ENCODE data around the gene GRID1. TPM values are rescaled to one million over a fixed set of nuclear protein-coding genes. Genes with fewer than 3 reads are reported as not detected.

Gene GRID1
- total and polyA plus RNA-seq, 10 of the 15 experiments (the other 5 are each of a cell fraction or from before 2014, with no cell fraction given), result 0.04 to 0.62 (median 0.08) TPM; not detected in 5

DNA sequence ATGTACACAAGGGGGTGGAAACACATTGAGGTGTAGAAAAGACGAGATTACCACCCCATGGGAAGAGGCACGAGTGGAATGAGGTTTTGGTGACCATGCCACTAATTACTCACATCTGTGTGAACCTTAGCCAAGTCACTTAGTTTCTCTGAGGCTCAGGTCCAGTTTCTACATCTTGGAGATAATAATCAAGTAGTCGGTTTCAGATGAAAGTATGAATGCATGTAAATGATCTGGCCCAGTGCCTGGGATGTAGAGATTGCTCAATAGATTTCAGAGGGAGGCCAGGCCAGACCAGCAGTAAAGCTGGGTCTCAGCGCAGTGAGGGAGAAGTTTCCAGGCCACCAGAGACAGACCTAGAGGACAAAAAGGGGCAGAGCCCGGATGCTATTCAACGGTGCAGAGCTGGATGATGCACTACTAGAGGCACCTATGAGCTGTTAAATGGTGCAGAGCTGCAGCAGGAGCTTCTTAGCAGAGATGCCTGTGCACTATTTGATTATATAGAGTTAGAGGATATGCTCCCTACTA is 725.1 kb downstream of the GRID1 start:
- in situ Hi-C loops (cut with MboI) (no loop called here), intact Hi-C loops (cut with micrococcal nuclease; ENCODE audit: unreplicated experiment) (no loop called here)
- ChIA-PET CTCF (no interaction called here), POLR2A (no interaction called here), SMC1A (ENCODE audit: uncharacterized antibody, unreplicated experiment) (no interaction called here), RAD21 (ENCODE audit: unreplicated experiment) (no interaction called here)
- H3K27me3 ChIP-seq (replicated peaks in 1 of 2; ENCODE audit: control insufficient read depth in 2 of 2, insufficient read depth in 2 of 2, low read length in 1 of 2), result no peaks in the 10 kb centered on the region
- H3K9ac ChIP-seq (ENCODE audit: control insufficient read depth, insufficient read depth, low read length), result no peak overlapping the region
- BruUV-seq (replicated peaks), result no TSS peak
- no peak overlapping the region for H3K4me3 ChIP-seq
- no peak overlapping the region for H2AFZ ChIP-seq (ENCODE audit: control insufficient read depth, low read depth, low read length)
- no peaks in the 10 kb centered on the region; the same call in 1 of the 2 replicates for H3K4me1 ChIP-seq (ENCODE audit: control insufficient read depth, insufficient read depth, low read length)
- TF ChIP-seq KLF5 (IDR thresholded peaks at IDR 0.05; ENCODE audit: partially characterized antibody) (no peak), SREBF2 (IDR thresholded peaks at IDR 0.05; ENCODE audit: low read length) (no peak), NFYA (IDR thresholded peaks at IDR 0.05; ENCODE audit: borderline replicate concordance, low read depth, low read length) (no peak), ZBTB40 (IDR thresholded peaks at IDR 0.05; ENCODE audit: borderline replicate concordance) (no peak), CBFB (IDR thresholded peaks at IDR 0.05; ENCODE audit: low read depth) (no peak), PAX8 (IDR thresholded peaks at IDR 0.05) (no peak)
- TF ChIP-seq, protein P1, sequence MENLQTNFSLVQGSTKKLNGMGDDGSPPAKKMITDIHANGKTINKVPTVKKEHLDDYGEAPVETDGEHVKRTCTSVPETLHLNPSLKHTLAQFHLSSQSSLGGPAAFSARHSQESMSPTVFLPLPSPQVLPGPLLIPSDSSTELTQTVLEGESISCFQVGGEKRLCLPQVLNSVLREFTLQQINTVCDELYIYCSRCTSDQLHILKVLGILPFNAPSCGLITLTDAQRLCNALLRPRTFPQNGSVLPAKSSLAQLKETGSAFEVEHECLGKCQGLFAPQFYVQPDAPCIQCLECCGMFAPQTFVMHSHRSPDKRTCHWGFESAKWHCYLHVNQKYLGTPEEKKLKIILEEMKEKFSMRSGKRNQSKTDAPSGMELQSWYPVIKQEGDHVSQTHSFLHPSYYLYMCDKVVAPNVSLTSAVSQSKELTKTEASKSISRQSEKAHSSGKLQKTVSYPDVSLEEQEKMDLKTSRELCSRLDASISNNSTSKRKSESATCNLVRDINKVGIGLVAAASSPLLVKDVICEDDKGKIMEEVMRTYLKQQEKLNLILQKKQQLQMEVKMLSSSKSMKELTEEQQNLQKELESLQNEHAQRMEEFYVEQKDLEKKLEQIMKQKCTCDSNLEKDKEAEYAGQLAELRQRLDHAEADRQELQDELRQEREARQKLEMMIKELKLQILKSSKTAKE (IDR thresholded peaks at IDR 0.05; ENCODE audit: low read depth, poor library complexity, severe bottlenecking), result no peak
- no peaks in the 10 kb centered on the region for H3K9me3 ChIP-seq (replicated peaks; ENCODE audit: control insufficient read depth, insufficient read depth, low read length)
- FAIRE-seq (no peak), DNase-seq (ENCODE audit: low read depth, low spot score) (no peak), ATAC-seq (no peak)
- H3K36me3 ChIP-seq (ENCODE audit: control insufficient read depth in 2 of 2, insufficient read depth in 2 of 2, low read length in 1 of 2), result no peaks in the 10 kb centered on the region
- H3K4me2 ChIP-seq (ENCODE audit: control insufficient read depth, insufficient read depth), result no peak overlapping the region
- H3K27ac ChIP-seq (ENCODE audit: control insufficient read depth, insufficient read depth), result no peak overlapping the region
- no peaks in the 10 kb centered on the region for H4K20me1 ChIP-seq (ENCODE audit: control insufficient read depth, insufficient read depth)
- WGBS (ENCODE audit: insufficient coverage, insufficient replicate concordance, low lambda C conversion rate, missing lambda C conversion rate), result 0% methylated on average over 6 of the region's 6 CpGs
- H3K79me2 ChIP-seq (ENCODE audit: control insufficient read depth, insufficient read depth, low read length), result no peaks in the 10 kb centered on the region
